ENCODE data around the gene TMBIM1.
A peak's percentile ranks its signal among the peaks of the same experiment; 100 is the strongest.
"Not testable (repeated sequence)": the region's sequence is repeated elsewhere in the genome, so short reads cannot be mapped to it uniquely, and the experiment has no call there.

The TMBIM1 gene

DNA sequence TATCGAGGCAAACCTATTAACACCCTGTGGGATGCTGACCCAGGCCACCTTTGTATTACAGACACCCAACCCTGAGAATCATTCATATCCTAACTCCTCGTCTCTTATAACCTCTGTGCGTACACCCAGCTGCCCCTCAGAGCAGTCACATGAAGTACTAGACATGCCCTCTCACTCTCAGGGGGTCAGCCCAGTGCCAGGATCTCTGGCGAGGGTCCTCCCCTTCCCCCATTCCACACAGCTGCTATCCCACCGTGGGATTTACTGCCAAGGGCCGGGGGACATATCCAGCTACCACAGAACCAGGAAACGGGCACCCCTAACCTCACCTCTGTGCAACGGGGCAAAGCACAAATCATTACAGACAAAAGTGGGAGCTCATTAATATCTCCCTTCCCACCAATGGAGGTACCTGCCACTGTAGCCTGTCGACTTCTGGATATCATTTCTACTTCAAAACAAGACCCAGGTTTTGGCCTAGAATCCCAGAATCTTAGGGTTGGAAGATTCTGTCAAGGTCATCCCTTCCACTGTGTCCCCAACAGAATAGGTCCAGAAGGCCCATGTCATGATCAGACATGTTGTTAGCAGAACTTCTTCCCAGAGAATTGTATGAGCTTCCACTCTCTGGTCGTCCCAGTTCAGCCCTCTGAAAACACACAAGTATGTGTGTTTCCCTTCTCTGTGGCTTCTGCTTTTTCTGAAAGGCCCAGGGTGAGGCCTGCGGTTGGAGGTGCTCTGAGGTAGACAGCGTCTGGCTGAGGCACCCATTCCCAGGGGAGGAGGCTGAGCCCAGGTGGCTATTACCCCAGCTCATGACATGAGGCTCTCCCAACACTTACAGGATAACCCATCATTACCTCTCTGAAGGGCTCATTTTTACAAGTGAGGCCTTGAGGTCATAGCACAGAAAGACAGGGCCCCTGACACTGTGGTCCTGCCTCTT is 1.7 kb downstream of the TMBIM1 start:
- DNase-seq: peak; percentile 72

DNA sequence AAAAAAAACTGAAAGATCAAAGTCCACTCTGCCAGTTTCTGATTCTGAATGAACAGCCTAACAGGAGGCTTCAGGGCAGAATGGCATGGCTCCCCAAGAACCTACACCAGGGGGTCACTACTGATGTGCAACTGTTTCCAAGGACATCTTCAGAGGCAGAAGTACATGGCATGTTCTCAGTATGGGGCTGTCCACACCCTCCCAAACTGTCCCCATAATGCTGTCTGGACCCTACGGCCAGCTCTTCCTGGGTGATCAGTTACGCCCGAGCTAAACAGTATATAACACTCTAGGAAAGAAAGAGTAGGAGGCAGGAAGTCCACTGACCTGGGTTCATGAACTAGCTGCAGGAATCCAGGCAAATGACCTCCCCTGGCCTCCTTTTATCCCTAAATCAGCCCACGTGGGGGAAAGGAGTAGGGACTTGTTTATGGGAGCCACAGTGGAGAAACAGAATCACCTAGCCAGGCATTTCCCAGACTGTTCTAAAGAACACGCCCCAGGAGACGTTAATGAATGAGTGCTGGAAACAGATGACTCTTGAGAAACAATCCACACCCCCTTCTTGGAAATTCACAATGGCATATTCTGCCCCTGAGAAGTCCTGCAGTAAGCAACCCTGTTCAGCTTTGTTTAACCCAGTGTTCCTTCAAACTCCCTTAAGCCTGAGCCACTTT is 2.5 kb downstream of the TMBIM1 start:
- DNase-seq: no peak

- peak; percentile 78 for DNase-seq
Measured at GRCh38 chr2:218286570-218287459, 5.5 kb downstream of the TMBIM1 start.

GRCh38 chr2:218285604-218286003 is 6.7 kb downstream of the TMBIM1 start:
- DNase-seq: peak; percentile 17

- DNase-seq: peak; percentile 61
Measured at GRCh38 chr2:218284106-218284811, 8.0 kb downstream of the TMBIM1 start.

DNA sequence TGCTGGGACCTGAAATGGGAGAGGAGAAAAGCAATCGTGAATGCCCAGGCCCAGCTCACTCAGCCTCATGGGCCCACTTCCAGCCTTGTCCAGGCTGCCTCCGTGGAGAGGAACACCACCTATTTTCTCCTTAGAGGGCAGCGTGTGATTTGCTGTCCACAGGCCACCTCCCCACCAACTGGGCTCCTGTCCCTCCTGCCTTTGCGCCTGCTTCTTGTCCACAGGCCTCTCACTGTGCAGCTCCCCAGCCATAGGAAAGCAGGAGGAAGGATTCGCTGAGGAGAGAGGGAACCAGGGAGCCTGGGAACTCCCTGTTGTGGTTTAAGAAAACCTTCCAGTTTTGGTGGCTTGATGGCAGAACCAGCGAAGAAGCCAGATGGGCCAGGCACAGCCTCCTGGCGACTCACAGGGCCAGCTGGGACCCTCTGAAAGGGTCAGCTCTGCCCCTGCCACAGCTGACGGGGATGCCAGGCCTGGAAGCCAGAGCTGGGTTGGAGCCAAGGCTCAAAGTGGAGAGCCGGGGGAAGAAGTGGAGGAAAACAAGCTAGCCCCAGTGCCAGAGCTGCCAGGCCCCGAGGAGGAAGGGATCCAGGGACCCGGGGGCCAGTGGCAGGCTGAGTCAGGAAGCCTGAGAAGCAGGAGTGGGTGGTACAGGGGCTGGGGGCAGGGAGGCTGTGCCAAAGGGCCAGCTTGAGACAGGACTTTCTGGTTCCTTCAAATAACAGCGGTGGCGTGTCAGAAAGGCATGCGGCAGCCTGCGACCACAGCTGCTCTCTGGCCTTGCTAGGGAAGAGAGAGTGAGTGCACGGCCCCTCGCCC is 9.9 kb downstream of the TMBIM1 start:
- no peak for DNase-seq

GRCh38 chr2:218281449-218281848 is 10.9 kb downstream of the TMBIM1 start:
- no peak for DNase-seq

DNA sequence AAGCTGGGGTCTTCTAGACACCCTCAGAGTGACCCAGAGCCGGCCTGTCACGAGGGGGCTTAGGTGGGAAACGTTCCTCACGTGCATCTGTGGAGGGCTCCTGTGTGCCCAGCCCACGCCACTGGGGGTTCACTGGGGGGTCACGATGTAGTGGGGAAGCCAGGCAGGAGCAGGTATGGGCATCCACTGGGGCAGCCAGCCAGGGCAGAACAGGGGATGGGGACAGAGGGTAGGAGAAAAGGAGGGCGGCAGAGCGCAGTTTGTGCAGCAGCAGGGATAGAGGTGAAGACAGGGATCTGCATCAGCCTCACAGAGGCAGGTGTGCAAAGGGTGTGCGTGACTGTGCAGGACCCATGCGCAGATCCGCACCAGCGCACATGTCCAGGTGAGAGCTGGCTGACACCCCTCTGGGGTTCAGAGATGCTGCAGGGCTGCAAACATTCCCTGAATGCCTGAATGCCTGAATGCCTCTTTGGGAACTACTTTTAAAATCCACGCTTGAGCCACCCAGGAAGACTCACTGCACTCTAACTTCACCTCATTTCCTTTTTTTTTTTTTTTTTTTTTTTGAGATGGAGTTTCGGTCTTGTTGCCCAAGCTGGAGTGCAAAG is 11.9 kb downstream of the TMBIM1 start:
- no peak for DNase-seq

GRCh38 chr2:218278531-218279360 is 13.6 kb downstream of the TMBIM1 start:
- no peak for DNase-seq

- DNase-seq: no peak
Measured at GRCh38 chr2:218277921-218278320, 14.4 kb downstream of the TMBIM1 start.

GRCh38 chr2:218276986-218277755 is 15.1 kb downstream of the TMBIM1 start:
- DNase-seq: no peak

GRCh38 chr2:218275371-218276072 is 16.8 kb downstream of the TMBIM1 start:
- no peak for DNase-seq

DNA sequence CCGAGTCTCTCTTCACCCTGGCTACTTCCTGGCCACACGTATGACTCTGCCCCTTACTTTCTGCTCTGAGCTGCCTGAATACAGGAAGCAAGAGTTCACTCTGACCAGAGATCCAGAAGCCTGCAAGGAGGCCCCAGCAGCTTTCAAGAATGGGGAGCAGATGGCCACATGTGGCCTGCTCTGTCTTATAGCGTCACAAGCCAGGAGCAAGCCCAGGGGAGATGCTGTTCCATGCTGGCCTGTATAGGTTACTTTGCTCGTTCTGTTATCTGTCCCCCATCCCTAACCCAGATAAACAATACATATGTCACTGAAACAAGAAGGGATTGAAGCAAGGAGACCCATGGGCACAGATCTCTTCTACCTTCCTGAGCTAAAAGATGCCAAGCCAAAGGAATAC is 17.7 kb downstream of the TMBIM1 start:
- no peak for DNase-seq

DNA sequence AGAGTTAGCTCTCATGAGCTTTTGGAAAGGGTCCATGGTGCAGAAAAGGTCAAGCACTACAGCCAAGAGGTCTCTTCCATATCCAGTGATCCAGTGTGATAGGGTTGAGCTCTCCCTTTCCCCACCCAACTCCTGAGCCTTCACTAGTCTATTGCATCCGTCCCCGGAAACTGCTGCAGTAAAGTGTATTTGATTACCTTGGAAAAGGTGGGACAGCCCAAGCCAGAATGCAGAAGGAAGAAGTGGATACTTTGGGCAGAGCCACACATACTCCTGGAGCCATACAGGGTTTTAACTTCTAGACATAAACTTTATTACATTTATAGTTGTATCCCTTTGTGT is 18.4 kb downstream of the TMBIM1 start:
- no peak for DNase-seq

- DNase-seq: not testable (repeated sequence)
Measured at GRCh38 chr2:218273214-218273907, 18.9 kb downstream of the TMBIM1 start.

GRCh38 chr2:218272531-218273212 is 19.6 kb downstream of the TMBIM1 start:
- peak; percentile 84 for DNase-seq

DNA sequence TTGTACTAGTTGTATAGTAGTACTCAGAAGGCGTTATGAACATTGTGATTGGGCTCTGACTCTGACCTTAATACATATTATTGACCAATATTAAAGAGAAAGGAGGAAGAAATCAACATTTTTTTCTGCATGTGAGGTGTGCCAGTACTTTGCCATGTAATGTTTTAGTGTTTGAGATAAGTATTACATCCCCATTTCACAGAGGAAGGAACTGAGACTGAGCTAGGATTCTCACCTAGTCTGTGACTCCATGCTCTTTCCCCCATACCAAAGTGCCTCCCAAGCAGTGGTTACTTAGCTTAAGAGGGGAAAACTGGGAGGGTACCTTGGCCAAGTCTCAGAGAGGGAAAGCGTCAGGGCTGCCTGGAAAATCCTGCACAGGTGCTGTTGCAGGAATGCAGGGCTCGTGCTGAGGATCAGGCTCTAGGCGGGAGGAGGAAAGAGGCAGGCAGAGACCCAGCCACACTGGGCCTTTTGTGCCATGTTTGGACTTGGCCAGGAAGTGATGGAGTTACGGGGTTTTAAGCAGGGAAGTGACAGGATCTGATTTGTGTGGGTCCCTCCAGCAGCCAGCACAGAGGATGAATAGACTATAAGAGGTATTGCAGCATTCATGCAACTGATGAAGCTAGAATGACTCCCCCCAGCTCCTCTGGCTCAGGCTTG is 20.3 kb downstream of the TMBIM1 start:
- no peak for DNase-seq
